WERI-Rb-1 (cell line): Measurements from ENCODE around the gene PGM2L1.

Experiments
- DNase-seq: peaks from one replicate; pipeline ENCODE4 v3.0.0-alpha.2; 2020
- H3K27ac ChIP-seq: fragments of 250-450 bp; sonication (Bioruptor Pico); 2 replicates; pipeline ENCODE4 v1.5.1; 2020; ENCODE audit warnings: mild to moderate bottlenecking, moderate library complexity
- H3K27me3 ChIP-seq: fragments of 250-450 bp; sonication (Bioruptor Pico); 2 replicates; pipeline ENCODE4 v1.5.1; 2021; ENCODE audit warnings: mild to moderate bottlenecking, low read depth, moderate library complexity; ENCODE audit not compliant: insufficient read depth, severe bottlenecking
- H3K36me3 ChIP-seq: fragments of 250-450 bp; sonication (Bioruptor Pico); 2 replicates; pipeline ENCODE4 v1.5.1; 2020; ENCODE audit warnings: mild to moderate bottlenecking, moderate library complexity
- H3K4me3 ChIP-seq: 2 replicates; pipeline ENCODE4 v1.5.1; 2011; ENCODE audit warnings: low read depth, mild to moderate bottlenecking, control low read depth, low read length
- H3K9me3 ChIP-seq: fragments of 250-450 bp; sonication (Bioruptor Pico); 2 replicates; pipeline ENCODE4 v1.5.1; 2021; ENCODE audit warnings: mild to moderate bottlenecking, moderate library complexity; ENCODE audit not compliant: severe bottlenecking
- CTCF ChIP-seq: IDR thresholded peaks from 2 replicates; pipeline ENCODE4 v1.5.1; 2011; ENCODE audit warnings: low read depth, mild to moderate bottlenecking, control low read depth, inconsistent platforms, low read length

Gene PGM2L1

GRCh38 chr11:74392256-74392655 lies 6.0 kb downstream of the PGM2L1 start:
- H3K4me3 ChIP-seq, result no peak overlapping the region
- no peaks in the 10 kb centered on the region for H3K36me3 ChIP-seq
- no peak for DNase-seq
- no peaks in the 10 kb centered on the region for H3K27me3 ChIP-seq
- no peaks in the 10 kb centered on the region for H3K9me3 ChIP-seq
- H3K27ac ChIP-seq, result no peak overlapping the region
- no peak for TF ChIP-seq CTCF

- Histone ChIP-seq H3K27ac (no peak overlapping the region), H3K36me3 (no peaks in the 10 kb centered on the region), H3K27me3 (no peaks in the 10 kb centered on the region), H3K9me3 (no peaks in the 10 kb centered on the region), H3K4me3 (no peak overlapping the region)
- TF ChIP-seq CTCF, result no peak
- DNase-seq, result no peak
These were observed 7.0 kb downstream of the PGM2L1 start for GRCh38 chr11:74391193-74391592.

GRCh38 chr11:74390697-74391096 lies 7.5 kb downstream of the PGM2L1 start:
- TF ChIP-seq CTCF, result no peak
- H3K4me3 ChIP-seq, result no peak overlapping the region
- no peaks in the 10 kb centered on the region for H3K27me3 ChIP-seq
- no peaks in the 10 kb centered on the region for H3K9me3 ChIP-seq
- no peak overlapping the region for H3K27ac ChIP-seq
- H3K36me3 ChIP-seq, result no peaks in the 10 kb centered on the region
- DNase-seq, result no peak

- TF ChIP-seq CTCF, result peak; percentile 43
- Histone ChIP-seq H3K27me3 (no peaks in the 10 kb centered on the region), H3K9me3 (no peaks in the 10 kb centered on the region), H3K27ac (no peak overlapping the region), H3K4me3 (no peak overlapping the region), H3K36me3 (no peaks in the 10 kb centered on the region)
- DNase-seq, result peak; percentile 66
These were observed 9.4 kb downstream of the PGM2L1 start for GRCh38 chr11:74388678-74389327.

GRCh38 chr11:74384641-74385040 lies 13.6 kb downstream of the PGM2L1 start:
- no peaks in the 10 kb centered on the region for H3K9me3 ChIP-seq
- no peak for TF ChIP-seq CTCF
- no peak overlapping the region for H3K27ac ChIP-seq
- no peaks in the 10 kb centered on the region for H3K36me3 ChIP-seq
- H3K4me3 ChIP-seq, result no peak overlapping the region
- H3K27me3 ChIP-seq, result no peaks in the 10 kb centered on the region
- DNase-seq, result no peak
